HG02973 (cell line): Measurements from ENCODE around the gene AOAH.
"Not testable (repeated sequence)": the region's sequence is repeated elsewhere in the genome, so short reads cannot be mapped to it uniquely, and the experiment has no call there.

ENCODE experiments used
- ATAC-seq: cut with Tn5 transposase; IDR thresholded peaks from one replicate; pipeline ENCODE4 v1.9.1; 2021; ENCODE audit warnings: moderate library complexity; ENCODE audit not compliant: unreplicated experiment

AOAH gene

DNA sequence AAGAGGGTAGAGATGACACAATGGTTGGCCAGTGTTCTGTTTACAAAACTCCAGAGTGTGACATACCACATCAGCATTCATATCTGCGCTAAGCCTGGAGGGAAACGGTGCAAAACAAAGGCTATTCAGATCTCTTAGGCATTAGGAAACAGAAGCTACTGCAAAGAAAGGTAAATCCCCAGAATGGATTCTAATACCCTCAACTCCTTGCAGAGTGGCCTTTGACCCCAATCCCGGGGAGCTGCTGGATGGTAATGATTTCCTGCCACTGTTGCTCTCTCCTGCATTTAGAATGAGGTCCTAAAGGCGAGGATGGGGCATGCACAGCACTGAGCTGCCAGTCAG lies 65.2 kb downstream of the AOAH start:
- ATAC-seq, result no peak

DNA sequence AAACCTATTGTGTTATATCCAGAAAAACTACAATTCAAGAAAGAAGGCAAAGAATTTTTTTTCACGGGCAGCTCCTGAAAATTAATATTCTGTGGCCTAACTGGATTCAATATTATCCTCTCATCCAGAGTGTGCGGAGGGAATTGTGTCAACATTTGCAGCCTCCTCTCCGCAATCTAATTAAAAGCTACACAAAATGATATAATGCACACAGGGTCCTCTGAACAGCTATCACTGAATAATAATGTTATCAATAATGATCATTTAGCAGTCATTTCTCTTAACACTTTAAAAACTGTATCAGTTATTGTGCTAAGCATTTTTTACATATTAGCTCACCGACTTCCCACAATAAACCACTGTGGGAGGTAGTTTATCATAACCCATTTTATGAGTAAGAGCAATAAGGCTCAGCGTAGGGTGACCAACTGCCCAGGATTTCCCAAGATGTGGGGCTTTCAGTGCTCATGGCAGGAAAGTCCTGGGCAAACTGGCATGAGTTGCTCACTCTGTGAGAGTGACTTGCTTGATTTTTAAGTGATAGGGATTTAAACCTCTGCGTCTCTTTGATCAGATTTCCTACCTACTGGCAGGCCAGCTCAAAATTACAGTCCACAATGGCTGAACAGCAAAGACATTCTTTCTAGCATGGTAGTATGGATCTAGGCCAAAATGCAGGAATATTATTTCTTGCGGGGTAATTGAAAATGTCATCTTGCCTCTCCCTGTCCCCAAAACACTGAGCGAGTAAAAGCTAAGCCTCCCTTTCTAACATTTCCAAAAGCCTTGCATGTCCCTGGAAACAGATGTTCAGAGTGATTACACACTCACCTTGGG lies 65.7 kb downstream of the AOAH start:
- no peak for ATAC-seq

DNA sequence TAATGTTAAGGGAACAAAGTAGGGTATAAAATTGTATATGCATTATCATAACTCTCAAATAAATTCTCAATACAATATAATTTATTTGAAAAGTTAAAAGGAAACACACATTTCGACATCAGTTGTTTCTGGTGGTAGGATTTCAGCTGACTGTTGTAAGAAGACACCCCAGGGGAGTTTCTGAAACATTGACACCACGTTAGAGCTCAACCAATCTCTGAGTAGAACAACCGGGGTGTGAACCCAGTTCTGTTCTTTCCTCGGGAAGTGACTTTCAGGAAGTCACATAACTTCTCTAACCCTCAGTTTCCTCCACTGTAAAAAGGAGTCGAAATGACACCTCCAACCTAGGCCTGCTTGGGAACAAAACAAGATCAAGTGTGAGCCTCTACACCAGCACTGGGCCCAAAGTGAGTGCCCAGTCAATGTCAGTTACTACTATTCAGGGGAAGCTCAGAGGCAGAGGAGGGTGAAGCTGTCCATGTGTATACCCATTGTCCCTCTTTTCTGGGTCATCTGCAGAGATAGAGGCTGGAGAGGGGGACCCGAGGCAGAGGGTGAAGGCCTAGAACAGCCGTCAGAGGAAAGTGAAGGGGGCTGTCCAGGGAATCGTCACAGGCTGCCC lies 67.1 kb downstream of the AOAH start:
- ATAC-seq, result no peak

DNA sequence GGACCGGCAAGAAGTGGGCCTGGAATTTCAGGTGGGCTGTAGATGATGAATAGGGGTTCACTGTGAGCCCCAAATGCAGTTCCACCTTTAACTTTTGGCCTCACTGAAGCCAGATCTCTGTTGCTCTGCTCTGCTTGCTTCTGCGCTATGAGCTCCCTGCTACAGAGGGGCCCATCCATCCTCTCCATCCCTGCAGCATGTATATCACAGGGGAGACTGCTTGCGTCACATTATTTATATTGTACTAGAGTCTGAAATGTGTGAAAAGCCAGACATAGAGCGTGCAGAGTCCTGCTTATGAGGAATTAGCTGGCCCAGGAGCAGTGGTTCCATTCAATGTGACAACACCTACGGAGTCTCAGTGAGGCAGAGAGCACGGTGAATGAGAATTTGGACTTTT lies 69.9 kb downstream of the AOAH start:
- ATAC-seq, result no peak

DNA sequence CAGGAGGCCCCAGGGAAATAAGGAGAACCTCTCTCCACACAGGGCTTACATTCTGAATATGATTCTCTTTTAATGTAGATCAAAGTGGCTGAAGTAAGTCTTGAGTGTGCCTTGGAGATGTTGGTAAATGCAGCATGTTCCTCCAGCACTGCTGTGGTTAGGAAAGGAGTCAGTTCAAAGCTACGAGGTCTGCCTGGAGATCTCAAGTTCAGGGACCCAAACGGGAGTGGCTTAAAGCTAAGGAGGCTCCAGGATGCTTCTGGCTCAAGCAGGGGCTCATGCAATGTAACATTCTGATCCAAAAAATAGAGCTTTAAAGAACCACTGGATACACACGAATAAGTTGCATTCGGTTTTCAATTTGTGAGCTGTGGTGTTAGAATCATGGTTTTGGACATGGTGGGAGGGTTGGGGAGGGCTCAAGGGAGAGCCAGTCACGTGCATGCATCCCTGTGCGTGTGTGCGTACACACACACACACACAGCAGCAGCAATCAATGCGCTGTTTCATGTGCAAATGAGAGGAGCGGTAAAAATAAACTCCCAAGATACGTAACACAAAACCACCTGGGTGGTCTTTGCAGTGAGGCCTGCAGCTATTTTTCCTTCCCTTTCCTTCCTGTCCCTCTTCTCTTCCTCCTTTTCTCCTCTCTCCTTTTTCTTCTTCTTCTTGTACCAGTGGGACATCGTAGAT lies 70.5 kb downstream of the AOAH start:
- no peak for ATAC-seq

DNA sequence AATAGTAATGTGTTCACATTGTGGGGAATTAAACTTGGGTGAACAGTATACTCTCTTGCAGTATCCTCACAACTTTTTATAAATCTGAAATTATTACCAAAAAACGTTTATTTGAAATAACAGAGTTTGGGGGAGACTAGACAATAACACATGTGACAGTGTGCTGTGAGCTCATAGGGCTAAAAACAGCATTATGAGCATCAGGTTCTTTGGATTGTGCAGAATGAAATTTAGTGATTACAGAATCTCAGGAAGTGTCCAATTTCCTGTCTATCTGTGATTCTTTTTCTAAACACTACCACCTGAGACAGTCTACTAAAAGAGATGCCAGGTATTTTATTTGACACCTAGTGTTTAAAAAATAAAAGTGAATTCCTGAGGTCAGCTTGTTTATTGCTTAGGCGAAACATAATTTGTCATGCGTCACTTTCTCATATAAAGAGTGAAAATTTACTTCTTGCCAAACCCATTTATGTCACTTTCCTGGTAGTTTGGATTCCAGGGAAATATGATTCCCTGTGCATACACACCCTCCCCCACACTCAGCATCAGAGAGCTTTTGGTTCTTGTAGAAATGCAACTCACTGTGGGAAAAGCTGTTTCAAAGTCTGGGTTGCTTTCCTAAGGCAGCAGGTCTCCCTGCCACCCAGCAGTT lies 71.2 kb downstream of the AOAH start:
- no peak for ATAC-seq

DNA sequence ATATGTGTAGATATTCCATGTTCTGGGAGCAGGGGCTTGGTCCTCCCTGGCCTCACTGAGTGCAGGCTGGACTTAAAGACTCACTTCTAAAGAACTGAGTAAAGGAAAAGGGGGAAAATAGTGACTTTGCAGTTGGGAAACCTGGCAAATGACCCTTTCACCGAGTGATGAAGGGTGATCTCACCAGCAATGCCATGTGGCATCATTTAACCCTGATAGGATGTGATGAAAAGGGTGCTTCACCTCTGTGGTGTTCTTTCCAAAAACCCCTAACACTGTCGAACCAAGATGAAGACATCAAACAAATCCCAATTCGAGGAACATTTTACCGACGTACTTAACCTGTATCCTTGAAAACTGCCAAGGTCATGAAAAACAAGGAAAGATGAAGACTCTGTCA lies 71.9 kb downstream of the AOAH start:
- no peak for ATAC-seq

DNA sequence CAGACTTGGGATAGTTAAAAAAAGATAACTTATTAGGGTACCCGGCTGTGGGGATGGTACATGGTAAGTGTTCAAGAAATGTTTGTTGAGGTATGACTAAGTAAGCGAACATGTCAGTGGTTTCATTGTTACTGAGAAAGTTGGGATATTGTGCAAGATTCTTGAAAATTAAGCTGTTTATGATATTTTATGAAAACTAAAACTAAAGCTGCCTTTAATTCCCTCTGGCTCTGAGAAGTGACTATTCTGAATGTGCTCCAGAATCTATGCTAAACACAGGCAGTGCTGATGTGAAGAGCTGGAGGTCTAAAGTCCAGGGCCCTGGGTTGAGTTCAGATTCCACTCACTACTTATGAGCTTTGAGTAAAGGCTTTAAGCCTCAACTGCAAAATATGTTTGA lies 72.9 kb downstream of the AOAH start:
- no peak for ATAC-seq

DNA sequence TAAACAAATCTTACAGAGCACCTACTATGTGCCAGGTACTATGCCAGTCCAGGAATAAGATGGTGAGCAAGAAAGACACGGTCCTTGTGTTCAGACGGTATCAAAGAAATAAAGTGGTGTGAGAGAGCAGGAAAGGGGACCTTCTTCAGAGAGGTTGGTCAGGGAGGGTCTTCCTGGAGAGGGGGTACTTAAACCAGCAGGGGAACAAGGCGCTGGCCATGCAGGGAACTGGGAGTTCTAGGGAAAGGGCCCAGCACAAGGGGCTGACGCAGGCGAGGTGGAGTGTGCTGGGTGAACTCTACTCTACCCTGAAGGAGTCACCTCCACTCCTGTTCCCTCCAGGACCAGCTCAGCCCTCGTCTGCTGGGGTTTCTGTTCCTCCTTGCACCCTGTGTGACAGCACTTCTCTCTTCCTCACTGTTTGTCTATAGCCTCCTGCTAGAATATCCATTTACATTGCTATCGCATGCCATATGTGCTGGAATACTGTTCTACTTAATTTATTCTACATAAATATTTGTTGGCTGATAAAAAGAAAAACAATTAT lies 73.5 kb downstream of the AOAH start:
- no peak for ATAC-seq

DNA sequence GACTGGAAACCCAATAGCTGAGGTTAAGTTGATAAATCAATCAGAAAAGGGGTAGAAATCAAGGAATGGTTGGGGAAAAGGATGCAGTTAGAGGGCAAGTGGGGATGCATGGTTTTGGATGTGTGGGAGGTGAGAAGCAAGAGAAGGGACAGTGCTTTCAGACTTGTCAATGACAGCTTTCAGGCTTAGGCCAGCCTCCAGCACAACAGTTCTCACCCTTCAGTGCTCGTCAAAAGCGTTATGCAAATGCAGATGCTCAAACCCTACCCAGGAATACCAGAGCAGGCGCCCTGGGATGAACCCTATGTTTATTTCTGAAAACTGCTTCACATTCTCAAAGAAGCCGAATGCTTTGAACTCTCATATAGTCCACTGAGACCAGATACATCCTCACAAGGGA lies 74.0 kb downstream of the AOAH start:
- no peak for ATAC-seq

DNA sequence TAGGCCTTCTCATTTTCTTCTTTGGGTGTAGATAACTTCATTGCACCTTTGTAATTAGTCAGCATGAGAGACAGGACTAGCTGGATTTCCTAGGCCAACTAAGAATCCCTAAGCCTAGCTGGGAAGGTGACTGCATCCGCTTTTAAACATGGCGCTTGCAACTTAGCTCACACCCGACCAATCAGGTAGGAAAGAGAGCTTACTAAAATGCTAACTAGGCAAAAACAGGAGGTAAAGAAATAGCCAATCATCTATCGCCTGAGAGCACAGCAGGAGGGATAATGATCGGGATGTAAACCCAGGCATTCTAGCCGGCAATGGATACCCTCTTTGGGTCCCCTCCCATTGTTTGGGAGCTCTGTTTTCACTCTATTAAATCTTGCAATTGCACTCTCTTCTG lies 75.0 kb downstream of the AOAH start:
- ATAC-seq, result not testable (repeated sequence)

DNA sequence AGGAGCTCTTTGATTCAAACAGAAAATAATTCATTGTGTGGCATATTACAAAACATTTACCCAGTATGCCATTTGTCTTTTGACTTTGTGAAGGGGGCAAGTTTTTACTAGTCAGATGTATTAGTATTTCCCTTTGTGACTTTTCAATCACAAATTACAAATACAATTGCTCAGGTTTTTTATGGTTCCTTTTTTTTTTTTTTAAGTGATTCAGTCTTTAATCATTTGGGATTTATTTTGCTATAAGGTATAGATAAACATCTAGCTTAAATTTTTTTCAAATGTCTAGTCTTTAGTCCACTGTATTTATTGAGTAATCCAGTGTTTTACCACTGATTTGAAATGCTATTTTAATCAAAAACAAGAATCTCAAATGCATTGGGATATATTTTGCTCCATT lies 75.9 kb downstream of the AOAH start:
- ATAC-seq, result no peak

DNA sequence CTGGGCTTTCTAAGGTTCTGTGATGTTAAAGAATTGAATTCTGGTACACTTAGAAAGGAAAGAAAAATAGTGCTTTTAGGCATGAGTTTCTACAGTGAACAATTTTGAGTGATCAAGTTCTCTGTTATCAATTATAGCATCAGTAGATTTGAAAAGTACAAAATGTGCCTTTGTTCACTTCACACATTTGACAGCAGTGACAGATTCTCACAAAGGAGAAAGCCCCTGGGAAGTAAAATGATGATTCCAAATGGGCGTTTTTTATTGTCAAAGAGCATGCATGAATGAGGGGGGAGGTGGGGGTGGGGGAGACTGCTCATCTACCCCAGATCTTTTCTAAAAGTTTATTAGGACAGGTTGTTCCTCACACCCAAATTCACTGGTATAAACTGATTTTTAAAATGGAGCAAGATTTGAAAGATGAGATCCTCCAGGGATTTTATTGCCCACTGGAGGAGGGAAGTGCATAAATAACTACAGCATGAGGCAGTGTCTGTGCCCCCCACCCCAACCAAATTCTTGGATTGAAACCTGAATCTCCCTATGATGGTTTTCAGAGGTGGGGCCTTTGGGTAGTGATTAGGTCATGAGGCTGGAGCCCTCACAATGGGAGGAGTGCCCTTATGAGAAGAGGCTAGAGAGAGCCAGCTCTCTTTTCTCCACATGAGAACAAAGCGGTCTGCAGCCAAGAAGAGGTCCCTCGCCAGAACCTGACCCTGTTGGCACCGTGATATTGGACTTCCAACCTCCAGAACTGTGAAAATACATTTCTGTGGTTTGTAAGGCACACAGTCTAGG lies 79.5 kb downstream of the AOAH start:
- ATAC-seq, result no peak

DNA sequence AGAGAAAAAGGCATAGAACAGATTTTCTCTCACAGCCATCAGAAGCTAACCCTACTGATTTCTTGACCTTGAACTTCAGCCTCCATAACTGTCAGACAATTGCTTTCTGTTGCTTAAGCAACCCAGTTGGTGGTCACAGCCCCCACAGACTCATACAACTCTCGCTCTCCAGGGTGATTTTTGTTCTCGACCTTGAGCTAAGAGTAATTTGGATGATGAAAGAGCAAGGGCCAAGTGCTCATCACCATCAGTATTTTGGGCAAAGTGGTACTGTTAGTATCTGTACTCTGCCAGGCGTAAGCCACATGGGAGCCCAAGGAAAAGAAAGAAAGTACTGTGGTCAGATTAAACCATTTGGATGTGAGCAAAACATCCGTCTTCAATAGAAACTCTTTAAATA lies 81.9 kb downstream of the AOAH start:
- ATAC-seq, result no peak

DNA sequence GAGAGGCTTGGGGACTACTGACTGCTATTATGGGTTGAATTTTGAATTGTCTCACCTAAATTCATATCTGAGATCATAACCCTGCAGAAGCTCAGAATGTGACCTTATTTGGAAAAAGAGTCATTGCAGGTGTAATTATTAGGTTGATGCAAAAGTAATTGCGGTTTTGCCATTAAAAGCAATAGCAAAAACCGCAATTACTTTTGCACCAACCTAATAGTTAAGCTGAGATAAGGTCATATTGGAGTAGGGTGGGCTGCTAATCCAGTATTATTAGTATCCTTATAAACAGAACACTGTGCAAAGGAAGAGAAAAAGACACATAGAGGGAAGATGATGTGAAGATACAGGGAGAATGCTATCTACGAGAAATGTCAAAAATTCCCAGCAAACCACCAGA lies 82.3 kb downstream of the AOAH start:
- no peak for ATAC-seq

DNA sequence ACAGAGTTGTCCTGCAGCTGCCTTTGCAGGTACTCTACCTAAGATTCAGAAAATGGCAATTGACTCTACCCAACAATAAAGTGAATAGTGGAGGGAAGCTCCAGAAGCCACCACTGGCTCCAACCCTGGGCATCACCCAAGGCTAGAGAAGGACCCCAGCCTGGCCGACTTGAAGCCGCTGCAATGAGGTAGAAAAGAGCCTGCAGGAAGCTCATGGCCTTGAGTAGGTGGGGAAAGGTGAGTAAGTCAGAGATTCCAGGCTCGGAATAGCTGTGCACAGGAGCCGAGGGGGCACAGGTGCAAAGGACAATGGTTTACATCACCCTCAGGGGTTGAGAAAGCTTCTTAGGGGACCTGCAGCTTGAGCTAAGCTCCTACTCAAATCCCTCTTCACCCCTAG lies 83.6 kb downstream of the AOAH start:
- no peak for ATAC-seq

DNA sequence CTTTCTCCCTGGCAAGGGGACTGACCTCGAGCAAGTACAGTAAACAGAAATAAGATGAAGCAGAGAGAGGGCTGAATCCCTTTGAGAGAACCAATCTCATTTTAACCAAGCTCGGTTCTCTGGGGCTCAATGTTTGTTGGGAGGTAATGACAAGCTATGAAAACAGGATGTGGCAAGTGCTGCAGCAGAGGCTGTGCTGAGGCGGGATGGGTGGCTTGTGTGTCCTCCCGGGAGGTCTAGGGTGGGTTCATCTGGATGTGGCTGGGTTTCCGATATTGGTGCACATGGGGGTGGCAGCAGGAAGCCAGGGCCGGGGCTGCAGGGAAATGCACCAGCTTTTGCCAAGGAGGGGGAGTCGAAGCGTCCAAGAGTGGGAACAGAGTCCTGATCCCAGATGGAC lies 84.5 kb downstream of the AOAH start:
- no peak for ATAC-seq

DNA sequence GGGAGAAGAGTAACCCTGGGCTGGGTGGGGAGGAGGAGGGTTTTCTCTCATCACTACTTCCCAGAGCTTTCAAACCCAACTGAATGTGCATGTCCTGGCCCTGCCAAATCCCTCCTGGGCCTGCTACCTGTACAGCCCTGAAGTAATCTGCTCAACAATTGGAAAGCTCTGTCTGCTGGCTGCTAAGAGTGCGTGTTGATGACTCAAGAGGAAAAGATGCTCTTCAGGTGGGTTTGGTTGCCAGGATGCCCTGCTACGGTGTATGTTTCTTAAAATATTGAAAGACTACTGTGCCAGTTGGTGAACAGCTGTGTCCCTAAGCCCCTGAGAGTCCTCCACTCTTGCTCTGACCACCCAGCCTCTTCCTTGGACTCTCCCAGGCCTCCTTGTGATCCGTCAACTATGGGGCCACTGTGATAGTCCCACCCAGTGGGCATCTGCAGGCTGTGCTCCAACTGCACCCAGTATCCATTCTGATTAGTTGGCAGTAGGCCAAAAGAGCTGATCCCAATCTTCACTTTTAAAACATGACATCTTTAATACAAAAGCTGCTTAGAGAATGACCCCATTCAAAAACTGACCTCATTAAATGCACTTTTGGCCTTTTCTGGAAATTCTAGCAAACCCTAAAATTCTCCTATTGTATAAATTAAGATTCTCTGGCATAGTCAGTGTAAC lies 85.6 kb downstream of the AOAH start:
- ATAC-seq, result no peak

DNA sequence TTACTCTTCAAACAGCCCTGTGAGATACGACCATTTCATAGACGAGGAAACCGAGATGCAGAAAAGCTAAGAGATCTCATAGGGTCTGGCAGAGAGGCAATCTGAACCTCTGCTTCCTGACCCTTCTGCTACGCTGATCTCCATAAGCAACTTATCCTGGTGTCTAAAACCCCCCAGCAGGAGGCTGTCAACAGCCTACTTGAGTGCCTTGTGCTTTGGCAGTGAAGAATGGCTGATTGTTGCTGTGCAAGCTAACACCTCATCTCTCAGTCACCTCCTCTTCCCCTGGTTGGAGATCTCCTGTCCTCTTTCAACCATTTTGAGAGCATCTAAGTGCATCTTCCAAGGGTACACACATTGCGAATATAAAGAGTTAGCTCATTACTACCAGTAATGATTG lies 86.2 kb downstream of the AOAH start:
- ATAC-seq, result no peak

DNA sequence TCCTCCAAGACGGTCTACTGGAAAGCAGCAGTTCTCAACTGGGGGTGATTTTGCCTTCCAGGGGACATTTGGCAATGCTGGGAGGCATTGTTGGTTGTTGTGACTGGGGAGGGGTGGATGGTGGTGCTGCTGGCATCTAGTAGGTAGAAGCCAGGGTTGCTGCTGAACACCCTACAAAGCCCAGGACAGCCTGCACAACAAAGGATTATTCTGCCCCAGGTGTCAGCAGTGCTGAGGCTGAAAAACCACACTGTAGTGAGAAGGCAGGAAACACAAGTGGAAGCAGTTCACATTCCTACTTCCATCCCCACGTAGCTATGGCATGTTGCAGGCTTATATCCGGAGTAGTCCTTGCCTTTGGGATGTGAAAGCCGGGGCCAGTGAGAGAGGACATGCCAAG lies 86.9 kb downstream of the AOAH start:
- no peak for ATAC-seq
